ENCODE data around the gene ZNF337.

DNA sequence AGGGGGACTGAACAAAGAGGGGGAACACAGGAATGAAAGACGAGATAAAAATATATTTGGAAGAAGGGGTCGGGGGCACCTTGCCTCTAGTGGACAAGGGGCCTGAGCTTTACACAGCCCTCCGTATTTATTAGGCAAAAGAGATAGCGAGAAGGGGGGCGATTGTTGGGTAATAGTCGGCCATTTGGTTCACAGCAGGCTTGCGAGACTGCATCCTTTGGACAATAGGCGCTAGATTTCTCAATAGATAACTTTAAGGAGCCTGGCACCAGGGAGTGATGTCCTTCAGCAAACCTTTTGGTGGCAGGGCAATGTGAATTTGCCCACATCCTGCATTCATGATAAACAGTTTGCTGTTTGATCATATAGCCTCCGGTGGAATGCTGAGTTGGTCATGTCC lies 69.9 kb downstream of the ZNF337 start:
- TF ChIP-seq, protein P1, sequence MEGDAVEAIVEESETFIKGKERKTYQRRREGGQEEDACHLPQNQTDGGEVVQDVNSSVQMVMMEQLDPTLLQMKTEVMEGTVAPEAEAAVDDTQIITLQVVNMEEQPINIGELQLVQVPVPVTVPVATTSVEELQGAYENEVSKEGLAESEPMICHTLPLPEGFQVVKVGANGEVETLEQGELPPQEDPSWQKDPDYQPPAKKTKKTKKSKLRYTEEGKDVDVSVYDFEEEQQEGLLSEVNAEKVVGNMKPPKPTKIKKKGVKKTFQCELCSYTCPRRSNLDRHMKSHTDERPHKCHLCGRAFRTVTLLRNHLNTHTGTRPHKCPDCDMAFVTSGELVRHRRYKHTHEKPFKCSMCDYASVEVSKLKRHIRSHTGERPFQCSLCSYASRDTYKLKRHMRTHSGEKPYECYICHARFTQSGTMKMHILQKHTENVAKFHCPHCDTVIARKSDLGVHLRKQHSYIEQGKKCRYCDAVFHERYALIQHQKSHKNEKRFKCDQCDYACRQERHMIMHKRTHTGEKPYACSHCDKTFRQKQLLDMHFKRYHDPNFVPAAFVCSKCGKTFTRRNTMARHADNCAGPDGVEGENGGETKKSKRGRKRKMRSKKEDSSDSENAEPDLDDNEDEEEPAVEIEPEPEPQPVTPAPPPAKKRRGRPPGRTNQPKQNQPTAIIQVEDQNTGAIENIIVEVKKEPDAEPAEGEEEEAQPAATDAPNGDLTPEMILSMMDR (IDR thresholded peaks at IDR 0.05; ENCODE audit: low read depth, low read length, missing input control) = no peak
- TF ChIP-seq REST (IDR thresholded peaks at IDR 0.05) (no peak), HNF4G (IDR thresholded peaks at IDR 0.05) (no peak), JUND (IDR thresholded peaks at IDR 0.05) (no peak), ATF3 (IDR thresholded peaks at IDR 0.05) (no peak), GABPA (IDR thresholded peaks at IDR 0.05 in 1 of 2, conservative IDR thresholded peaks at IDR 0.05 in 1 of 2) (no peak), RAD21 (IDR thresholded peaks at IDR 0.05) (no peak), TAF1 (conservative IDR thresholded peaks at IDR 0.05) (no peak), EGR1 (IDR thresholded peaks at IDR 0.05; ENCODE audit: low read depth in 2 of 2) (no peak)
- TF ChIP-seq, protein P2, sequence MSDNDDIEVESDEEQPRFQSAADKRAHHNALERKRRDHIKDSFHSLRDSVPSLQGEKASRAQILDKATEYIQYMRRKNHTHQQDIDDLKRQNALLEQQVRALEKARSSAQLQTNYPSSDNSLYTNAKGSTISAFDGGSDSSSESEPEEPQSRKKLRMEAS (IDR thresholded peaks at IDR 0.05) = no peak
- TF ChIP-seq, protein P3, sequence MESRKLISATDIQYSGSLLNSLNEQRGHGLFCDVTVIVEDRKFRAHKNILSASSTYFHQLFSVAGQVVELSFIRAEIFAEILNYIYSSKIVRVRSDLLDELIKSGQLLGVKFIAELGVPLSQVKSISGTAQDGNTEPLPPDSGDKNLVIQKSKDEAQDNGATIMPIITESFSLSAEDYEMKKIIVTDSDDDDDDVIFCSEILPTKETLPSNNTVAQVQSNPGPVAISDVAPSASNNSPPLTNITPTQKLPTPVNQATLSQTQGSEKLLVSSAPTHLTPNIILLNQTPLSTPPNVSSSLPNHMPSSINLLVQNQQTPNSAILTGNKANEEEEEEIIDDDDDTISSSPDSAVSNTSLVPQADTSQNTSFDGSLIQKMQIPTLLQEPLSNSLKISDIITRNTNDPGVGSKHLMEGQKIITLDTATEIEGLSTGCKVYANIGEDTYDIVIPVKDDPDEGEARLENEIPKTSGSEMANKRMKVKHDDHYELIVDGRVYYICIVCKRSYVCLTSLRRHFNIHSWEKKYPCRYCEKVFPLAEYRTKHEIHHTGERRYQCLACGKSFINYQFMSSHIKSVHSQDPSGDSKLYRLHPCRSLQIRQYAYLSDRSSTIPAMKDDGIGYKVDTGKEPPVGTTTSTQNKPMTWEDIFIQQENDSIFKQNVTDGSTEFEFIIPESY (IDR thresholded peaks at IDR 0.05) = no peak
